Stimulated activated CD8-positive, alpha-beta memory T cell treated with anti-CD3 and anti-CD28 coated beads, Interleukin-15, amount 100 ng/mL, for 48 hours (primary cell): ENCODE results near the gene SLC30A3.

Experiments used
- DNase-seq, 2 donors: peaks; one replicate each; pipeline ENCODE4 v3.0.0-alpha.2; 2020; ENCODE audit warnings: low read depth in 2 of 2

The SLC30A3 gene

DNA sequence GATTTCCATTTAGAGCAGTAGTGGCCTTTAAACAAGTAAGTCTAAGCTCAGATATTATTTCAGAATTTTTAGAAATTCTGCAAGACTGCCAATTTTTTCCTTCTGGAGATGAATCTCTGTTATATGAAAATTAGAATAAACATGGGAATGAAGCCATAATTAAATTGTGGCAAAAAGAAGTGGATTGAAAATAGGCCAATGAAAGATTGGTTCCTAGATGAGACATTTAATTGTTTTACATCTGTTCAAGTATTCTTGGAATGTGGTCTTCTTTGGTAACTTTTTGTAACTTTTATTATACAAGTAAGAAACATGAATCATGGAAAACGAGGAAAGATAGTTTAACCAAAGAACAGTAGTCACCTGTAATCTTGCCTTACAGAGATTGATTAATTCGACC is 35.3 kb downstream of the SLC30A3 start:
- no peak for DNase-seq

DNA sequence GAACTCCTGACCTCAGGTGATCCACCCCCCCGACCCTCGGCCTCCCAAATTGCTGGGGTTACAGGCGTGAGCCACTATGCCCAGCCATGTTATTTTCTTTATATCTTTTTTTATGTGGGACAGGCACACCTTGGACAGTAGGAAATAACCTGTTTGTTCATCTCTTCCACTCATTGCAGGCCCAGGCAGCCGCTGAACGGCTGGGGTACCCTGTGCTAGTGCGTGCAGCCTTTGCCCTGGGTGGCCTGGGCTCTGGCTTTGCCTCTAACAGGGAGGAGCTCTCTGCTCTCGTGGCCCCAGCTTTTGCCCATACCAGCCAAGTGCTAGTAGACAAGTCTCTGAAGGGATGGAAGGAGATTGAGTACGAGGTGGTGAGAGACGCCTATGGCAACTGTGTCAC is 37.3 kb downstream of the SLC30A3 start:
- DNase-seq, result no peak

GRCh38 chr2:27223416-27223815 is 39.4 kb downstream of the SLC30A3 start:
- DNase-seq, result no peak

GRCh38 chr2:27222407-27222806 is 40.4 kb downstream of the SLC30A3 start:
- no peak for DNase-seq

DNA sequence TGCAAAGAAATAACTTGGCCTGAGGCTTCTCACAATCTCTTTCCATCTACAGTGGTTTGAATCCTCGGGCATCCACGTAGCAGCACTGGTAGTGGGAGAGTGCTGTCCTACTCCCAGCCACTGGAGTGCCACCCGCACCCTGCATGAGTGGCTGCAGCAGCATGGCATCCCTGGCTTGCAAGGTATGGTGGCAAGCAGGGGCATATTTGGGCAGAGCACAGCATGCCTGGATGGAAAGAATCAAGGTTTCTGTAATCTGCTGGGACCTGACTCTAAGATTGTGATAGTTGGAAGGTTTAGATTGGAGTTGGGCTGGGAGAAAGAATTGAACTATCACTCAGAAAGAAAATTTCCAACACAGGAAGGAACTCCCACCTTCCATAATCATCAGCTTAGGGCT is 41.7 kb downstream of the SLC30A3 start:
- DNase-seq, result no peak

DNA sequence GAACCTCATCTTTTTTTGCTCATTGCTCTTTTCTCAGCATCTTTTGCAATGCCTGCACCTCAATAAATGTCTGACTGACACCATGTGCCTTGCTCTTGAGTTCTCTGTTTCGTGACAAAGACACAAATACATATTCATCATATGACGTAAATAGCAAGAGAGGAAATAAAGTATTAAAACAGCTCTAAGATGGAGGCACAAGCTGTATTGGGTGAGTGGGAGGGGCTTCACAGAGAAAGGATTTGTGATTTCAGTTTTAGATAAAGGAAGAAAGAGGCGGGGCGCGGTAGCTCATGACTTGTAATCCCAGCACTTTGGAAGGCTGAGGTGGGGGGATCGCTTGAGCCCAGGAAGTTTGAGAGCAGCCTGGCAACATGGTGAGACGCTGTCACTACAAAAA is 42.8 kb downstream of the SLC30A3 start:
- no peak for DNase-seq

DNA sequence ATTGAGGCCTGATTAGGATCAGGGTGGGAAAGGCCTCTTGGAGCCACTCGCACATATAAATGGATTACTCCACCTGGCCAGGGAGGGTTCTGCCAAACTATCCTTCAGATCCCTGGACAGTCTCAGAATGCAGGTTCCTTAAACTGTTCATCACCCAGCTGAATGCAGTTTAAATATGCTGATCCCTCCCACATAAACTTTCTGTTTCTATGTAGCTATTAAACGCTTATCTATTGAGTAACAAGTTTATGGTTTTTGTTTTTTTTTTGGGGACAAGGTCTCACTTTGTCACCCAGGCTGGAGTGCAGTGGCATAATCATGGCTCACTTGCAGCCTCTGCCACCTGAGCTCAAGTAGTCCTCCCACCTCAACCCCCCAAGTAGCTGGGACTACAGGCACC is 43.8 kb downstream of the SLC30A3 start:
- no peak for DNase-seq

- no peak for DNase-seq
Observed at GRCh38 chr2:27218614-27219013, 44.2 kb downstream of the SLC30A3 start.

DNA sequence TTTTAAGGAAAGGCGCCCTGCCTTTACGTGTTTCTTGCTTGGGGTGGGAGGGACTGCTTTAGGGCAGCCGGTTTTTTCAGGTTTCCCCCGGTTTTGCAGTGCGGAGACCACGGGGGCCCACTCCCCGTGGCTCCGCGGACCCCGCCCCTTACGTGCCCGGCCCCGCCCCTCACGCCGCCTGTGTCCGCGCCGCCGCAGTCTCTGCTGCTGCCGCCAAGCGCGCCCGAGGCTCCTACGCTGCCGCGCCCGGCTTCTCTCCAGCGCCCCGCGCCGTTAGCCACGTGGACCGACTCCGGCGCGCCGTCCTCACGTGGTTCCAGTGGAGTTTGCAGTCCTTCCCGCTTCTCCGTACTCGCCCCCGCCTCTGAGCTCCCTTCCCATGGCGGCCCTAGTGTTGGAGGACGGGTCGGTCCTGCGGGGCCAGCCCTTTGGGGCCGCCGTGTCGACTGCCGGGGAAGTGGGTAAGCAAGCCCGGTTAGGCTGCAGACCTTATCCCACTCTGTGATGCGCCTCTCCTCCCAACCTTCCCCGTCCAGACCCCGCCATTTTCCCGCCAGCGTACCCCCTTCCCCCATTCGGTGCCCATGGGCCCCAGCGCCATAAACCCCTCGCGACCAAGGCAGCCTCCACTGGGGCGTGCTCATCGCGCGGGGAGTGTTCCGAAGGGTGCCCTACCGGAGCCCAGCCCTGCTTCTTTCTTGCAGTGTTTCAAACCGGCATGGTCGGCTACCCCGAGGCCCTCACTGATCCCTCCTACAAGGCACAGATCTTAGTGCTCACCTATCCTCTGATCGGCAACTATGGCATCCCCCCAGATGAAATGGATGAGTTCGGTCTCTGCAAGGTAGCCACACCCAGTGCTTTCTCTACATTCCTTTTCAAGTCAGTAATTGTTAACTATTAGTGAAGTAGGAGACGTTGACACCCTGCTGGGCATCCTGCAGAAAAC is 45.4 kb downstream of the SLC30A3 start, which contains the start of gene CAD:
CAD (plus strand) TSS at position 197 of the 949 bp plus-strand sequence; CDS start at position 380, 183 bp downstream.
- peak; percentile 83 to 88 for DNase-seq

DNA sequence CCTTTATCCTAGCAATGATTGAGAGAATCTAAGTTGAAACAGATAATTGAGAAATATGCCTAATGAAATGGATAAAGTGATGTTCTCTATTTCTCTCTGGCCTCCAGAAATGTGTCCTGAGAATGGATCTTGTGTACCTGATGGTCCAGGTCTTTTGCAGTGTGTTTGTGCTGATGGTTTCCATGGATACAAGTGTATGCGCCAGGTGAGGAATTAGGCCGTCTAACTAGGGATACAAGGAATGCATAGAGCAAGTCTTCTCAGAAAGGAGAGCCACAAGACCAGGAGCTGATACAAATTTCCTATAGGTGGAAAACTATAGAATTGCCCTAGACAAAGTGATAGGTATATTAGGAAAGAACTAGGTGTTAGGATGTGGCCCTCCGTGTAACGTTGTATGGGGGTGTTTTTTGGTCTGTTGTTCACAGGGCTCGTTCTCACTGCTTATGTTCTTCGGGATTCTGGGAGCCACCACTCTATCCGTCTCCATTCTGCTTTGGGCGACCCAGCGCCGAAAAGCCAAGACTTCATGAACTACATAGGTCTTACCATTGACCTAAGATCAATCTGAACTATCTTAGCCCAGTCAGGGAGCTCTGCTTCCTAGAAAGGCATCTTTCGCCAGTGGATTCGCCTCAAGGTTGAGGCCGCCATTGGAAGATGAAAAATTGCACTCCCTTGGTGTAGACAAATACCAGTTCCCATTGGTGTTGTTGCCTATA is 46.3 kb downstream of the SLC30A3 start:
- DNase-seq, result no peak

- no peak for DNase-seq
Observed at GRCh38 chr2:27214941-27215340, 47.9 kb downstream of the SLC30A3 start.

- DNase-seq, result no peak
Observed at GRCh38 chr2:27212626-27213471, 50.0 kb downstream of the SLC30A3 start.

DNA sequence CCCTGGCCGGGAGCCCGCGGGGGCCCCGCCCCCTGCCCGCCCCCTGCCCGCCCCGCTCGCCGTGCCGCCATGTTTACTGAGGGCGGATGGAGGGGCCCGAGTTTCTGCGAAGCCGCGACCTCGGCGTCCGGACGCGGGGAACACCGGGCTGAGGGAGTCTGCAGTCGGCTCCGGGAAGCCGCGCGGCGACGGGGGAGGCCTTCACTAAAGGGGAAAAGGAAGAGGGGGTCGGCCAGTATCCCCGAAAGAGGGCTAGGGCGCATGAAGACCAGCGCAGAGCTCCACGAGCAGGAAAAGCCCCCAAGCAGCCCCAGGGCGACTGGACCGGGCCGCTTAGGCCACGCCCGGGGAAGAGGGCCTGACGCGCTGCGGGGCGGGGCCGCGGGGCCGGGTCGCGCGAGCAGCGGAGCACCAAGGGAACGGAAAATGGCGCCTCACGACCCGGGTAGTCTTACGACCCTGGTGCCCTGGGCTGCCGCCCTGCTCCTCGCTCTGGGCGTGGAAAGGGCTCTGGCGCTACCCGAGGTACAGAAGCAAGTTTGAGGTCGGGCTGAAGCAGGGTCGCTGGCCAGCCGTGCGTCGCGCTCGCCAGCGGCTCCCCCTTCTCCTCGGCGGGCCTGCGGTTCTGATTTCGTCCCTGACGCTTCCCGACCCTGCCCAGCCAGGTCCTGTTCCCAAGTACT is 50.8 kb downstream of the SLC30A3 start, which contains the start of the genes ATRAID and SLC5A6:
ATRAID (plus strand) TSS at position 99 of the 683 bp plus-strand sequence; CDS start at position 427, 328 bp downstream.
SLC5A6 (minus strand) TSS at position 326 of the 683 bp plus-strand sequence. CDS start 4,618 bp downstream, outside the sequence.
- peak; percentile 83 to 86 for DNase-seq

DNA sequence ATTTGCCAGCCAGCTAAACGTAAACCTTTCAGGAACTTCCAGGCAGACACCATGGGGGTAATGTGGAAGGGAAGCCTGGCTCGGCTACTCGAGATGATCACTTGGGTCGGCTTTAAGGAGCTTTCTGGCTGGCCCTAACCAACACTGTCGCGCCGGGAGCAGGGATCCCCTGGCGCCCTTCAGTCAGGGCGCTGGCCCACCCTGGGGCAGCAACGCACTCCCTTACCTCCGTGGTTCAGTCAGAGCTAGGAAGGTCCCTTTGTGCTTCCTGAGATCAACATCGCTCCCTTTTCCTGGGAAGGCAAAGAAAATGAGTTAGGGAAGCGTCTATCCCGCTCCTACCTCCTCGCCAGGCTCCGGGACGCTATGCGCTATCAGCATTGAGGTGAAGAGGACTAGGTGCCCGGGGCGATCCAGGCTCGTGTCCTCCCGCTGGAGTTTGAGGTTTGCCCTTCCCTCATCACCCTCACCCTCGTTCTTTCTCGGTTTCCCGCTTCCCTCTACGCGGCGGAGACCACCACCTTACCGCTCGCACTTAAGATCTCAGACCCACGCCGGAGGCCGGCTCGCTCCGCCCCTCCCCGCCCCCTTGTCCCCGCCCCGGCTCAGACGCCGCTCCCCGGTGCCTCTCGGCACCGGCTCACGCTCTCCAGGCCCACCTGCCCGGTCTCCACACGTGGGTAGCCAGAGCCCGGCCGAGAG is 51.5 kb downstream of the SLC30A3 start:
- no peak for DNase-seq

GRCh38 chr2:27209621-27210401 is 53.0 kb downstream of the SLC30A3 start:
- no peak for DNase-seq

DNA sequence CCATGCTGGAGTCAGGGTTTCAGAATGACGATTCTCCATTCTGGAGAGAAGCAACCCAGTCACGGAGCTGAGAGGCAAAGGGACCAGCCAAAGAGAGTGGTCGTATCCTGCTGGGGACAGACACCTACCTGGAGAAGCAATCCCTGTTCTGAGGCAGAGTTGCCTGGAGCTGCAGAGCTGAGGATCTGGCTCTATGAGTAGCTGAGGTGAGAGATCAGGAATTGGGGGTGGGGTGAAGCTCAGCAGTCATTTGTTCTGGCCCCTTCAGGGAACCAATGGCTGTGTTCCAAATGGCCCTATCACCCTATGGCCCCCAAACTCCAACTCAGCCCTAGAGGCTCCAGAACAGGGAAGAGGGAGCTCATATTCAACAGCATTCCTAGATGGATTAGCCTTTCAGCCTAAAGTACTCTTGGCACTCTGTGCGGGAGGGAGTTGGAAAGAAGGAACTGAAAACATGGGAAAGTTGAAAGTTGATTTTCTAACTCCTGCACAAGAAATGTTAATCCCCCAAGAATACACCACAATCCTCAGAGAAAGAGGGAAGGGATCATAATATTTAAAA is 54.3 kb downstream of the SLC30A3 start:
- no peak for DNase-seq

DNA sequence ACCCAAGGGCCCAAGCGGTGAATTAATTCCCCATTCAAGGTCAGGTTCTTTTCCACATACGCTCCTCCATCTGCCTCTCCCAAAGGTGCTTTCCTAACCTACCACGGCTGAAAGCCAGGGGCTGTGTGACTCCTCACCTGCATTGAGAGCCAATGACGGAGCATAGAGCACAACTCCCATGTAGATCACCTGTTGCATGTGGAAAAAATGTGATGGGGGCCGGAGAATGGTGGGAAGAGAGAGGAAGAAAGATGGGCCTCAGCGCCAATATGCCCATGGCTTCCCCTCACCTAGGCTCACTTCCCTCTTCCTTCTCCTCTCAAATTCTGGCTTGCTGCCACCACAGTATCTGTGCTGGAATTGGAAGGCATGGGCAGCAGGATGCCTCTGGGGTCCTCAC is 56.5 kb downstream of the SLC30A3 start:
- DNase-seq, result no peak

DNA sequence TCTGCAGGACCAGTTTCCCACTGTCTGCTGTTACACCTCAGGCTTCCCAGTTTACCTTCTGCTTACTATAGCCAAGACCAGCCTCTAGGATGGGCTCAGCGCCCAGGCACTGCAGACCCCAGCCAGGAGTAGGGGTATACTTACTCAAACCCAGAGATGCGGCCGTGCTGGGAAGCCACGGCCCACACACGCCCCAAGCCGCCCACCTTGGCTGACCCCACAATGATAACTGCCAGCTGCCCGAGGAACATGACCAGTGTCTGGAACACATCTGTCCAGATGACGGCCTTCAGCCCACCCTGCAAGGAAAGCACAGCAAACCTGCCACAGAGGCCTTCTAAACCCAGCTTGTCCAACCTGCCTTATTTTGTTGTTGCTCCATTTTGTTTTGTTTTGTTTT is 57.6 kb downstream of the SLC30A3 start:
- DNase-seq, result no peak

DNA sequence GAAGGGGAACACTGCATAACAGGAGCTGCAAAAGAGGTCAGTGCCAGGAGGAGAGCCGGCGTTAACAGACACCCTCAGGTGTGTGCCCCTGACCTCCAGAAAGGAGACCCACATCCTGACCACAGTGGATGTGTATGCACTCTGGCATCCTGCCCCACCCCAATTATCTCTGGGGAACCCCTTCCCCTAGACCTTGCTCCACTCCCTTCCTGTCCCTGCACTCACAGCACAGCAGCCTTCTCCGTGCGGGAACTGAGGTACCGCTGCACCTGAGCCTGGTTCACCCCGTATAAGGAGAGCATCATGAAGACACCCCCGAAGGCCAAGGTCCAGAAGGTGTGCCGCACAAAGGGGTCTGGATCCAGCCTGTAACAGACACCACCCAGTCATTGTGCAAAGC is 58.3 kb downstream of the SLC30A3 start:
- no peak for DNase-seq
